SH-SY5Y (cell line): ENCODE results near the gene SIK2.

Source experiments
- GATA2 ChIP-seq: IDR thresholded peaks from 2 replicates; pipeline ENCODE4 v1.6.1; 2011; ENCODE audit warnings: mild to moderate bottlenecking, low read depth, low read length
- GATA3 ChIP-seq: IDR thresholded peaks from 2 replicates; pipeline ENCODE4 v1.6.1; 2011; ENCODE audit warnings: low read depth, mild to moderate bottlenecking, low read length, moderate library complexity

DNA sequence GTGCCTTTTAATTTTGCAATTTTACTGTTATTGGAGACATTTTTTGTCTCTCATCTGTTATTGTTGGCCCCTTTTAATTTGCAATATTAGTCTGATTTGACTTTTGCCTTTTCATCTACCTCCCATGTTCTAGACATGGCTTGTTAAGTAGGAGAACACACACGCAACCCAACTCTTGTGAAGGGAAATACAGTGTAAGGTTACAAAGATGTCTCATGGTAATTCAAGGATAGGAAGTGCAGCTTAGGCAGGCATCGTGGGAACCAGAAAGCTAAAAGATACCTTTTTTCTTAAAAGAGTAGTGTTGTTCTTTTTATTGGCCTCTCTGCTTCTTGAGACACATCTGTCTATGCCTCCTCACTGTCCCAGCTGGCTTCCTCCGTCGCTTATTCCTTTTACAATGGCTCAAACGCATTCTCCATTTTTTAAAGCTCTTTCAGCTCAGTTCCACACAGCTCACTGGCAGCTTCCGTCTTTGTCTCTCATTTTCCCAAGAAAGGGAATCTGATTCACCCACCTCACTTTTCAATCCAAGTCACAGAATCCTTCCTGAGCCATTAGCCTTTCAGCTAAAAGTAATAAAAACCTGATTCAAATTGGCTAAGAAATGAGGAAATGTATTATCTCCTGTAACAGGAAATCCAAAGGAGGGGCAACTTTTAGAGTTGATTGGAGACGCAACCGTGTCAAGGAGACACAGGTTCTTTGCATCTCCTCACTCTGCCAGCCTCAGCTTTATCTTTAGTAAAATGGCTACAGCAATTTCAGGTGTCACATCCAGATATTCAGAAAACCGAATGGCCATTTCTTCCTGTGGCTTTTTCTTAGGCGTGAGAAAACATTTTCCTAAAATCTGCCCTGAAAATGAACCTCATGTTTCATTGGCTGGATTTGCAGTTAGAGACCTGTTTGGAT lies 57.2 kb downstream of the SIK2 start:
- TF ChIP-seq GATA2: no peak
- no peak for TF ChIP-seq GATA3
